GM23248 (cell line): ENCODE results near the gene HOXA6.

Source experiments
- EZH2 ChIP-seq: fragments of 200-600 bp; sonication (generic); IDR thresholded peaks from 2 replicates; pipeline ENCODE4 v1.6.1; 2018; ENCODE audit warnings: antibody characterized with exemption, mild to moderate bottlenecking; ENCODE audit not compliant: insufficient read depth, poor library complexity, severe bottlenecking
- EZH2phosphoT487 ChIP-seq: fragments of 200-600 bp; sonication (generic); IDR thresholded peaks from 2 replicates; pipeline ENCODE4 v1.6.1; 2018; ENCODE audit warnings: antibody characterized with exemption, moderate library complexity, mild to moderate bottlenecking, low read depth; ENCODE audit not compliant: insufficient read depth

- TF ChIP-seq EZH2 (no peak), EZH2phosphoT487 (no peak)
Observed at GRCh38 chr7:27194002-27194352, 46.4 kb upstream of the HOXA6 start.
